ENCODE results near the gene COL2A1. TPM values are rescaled to one million over a fixed set of nuclear protein-coding genes. Genes with fewer than 3 reads are reported as not detected.

COL2A1 gene
- total and polyA plus RNA-seq, 9 of the 15 experiments (the other 6 are each of a cell fraction or from before 2014, with no cell fraction given): 0.46 TPM; not detected in 8

GRCh38 chr12:47945341-47945728, 58.9 kb downstream of the COL2A1 start:
- in situ Hi-C loops (cut with MboI): loop anchor here (5.0 kb wide), 1 partner anchor 233 kb away; no protein-coding TSS in a partner anchor
- Histone ChIP-seq H3K79me2 (ENCODE audit: control insufficient read depth, insufficient read depth, low read length) (no peaks in the 10 kb centered on the region), H3K4me2 (ENCODE audit: insufficient read depth, low read length) (no peak overlapping the region), H3K27me3 (ENCODE audit: control insufficient read depth in 2 of 2, insufficient read depth in 2 of 2, low read length in 2 of 2) (peaks cover 17 to 50% of the 10 kb centered on the region in 2 experiments; a peak in 4 of 5 replicates), H3K36me3 (ENCODE audit: control insufficient read depth, insufficient read depth, low read length) (no peaks in the 10 kb centered on the region), H2AFZ (ENCODE audit: low read depth, low read length) (no peak overlapping the region), H3K27ac (ENCODE audit: extremely low read depth, low read depth, low read length) (no peak overlapping the region), H3K9me3 (replicated peaks; ENCODE audit: control insufficient read depth, insufficient read depth, low read depth, low read length) (no peaks in the 10 kb centered on the region), H4K20me1 (replicated peaks; ENCODE audit: control insufficient read depth, insufficient read depth, low read length) (no peaks in the 10 kb centered on the region), H3K9me1 (ENCODE audit: control insufficient read depth, insufficient read depth, low read length) (no peaks in the 10 kb centered on the region), H3K4me1 (replicated peaks in 1 of 2; ENCODE audit: control insufficient read depth in 2 of 2, insufficient read depth in 2 of 2, low read length in 2 of 2) (peaks cover 0 to 30% of the 10 kb centered on the region in 2 experiments; a peak in 3 of 5 replicates), H3K4me3 (no peak overlapping the region), H3K9ac (ENCODE audit: insufficient read depth in 1 of 2, low read depth in 2 of 2, low read length in 2 of 2) (no peak overlapping the region)
- ChIA-PET POLR2A (no interaction called here), CTCF (ENCODE audit: low intra/inter-chr PET ratio) (no interaction called here)
- no peak for DNase-seq (ENCODE audit: extremely low read depth in 1 of 4, low spot score in 3 of 4)
- WGBS (ENCODE audit: insufficient coverage, low coverage, missing lambda C conversion rate): 0% methylated on average over 1 of the region's 1 CpG
- BruUV-seq (replicated peaks): no TSS peak
- TF ChIP-seq CEBPG (CRISPR knock-in tag; IDR thresholded peaks at IDR 0.05) (no peak), CEBPG (tag; conservative IDR thresholded peaks at IDR 0.05 in 1 of 2, IDR thresholded peaks at IDR 0.05 in 1 of 2) (peak; percentile 44 to 75), ADNP (tag; IDR thresholded peaks at IDR 0.05) (0 out of 2 replicates have a peak, but pooled peaks have one; percentile 24), HMBOX1 (IDR thresholded peaks at IDR 0.05) (no peak), SMARCA5 (IDR thresholded peaks at IDR 0.05) (0 out of 2 replicates have a peak, but pooled peaks have one; percentile 37), RBM25 (IDR thresholded peaks at IDR 0.05; ENCODE audit: low read depth, low read length, severe bottlenecking) (peak; percentile 82), CEBPB (tag; IDR thresholded peaks at IDR 0.05) (peak; percentile 77; the same call in 1 of the 2 replicates), ZBTB33 (CRISPR knock-in tag; IDR thresholded peaks at IDR 0.05) (no peak), ZNF512 (tag; IDR thresholded peaks at IDR 0.05) (no peak), BCOR (IDR thresholded peaks at IDR 0.05) (peak; percentile 50; the same call in 1 of the 2 replicates), ESRRA (IDR thresholded peaks at IDR 0.05; ENCODE audit: borderline replicate concordance, low read depth) (peak; percentile 59; the same call in 1 of the 2 replicates)
- FAIRE-seq: peak; percentile 23
- no peak for ATAC-seq
- intact Hi-C loops (cut with micrococcal nuclease): loop anchor here (5.0 kb wide), 3 partner anchors 38 to 222 kb away; no protein-coding TSS in a partner anchor
